Activated B cell treated with CpG ODN at 0.5 μM for 24 hours (primary cell): ENCODE results near the gene HS3ST3B1. TPM values are rescaled to one million over a fixed set of nuclear protein-coding genes. Genes with fewer than 3 reads are reported as not detected.

ENCODE experiments used
- ATAC-seq: fragments of 200-7000 bp; cut with Tn5 transposase; one replicate; pipeline ENCODE4 v1.10.0; 2021; ENCODE audit warnings: low read depth, mild to moderate bottlenecking, moderate library complexity
- CTCF ChIA-PET: fragments of 350-600 bp; sonication (Branson Sonifier 250); formaldehyde crosslinking; loops from one replicate; lab custom pipeline; 2021; ENCODE audit warnings: antibody characterized with exemption; lab: Charles Lee
- POLR2A ChIA-PET: fragments of 350-600 bp; sonication (Branson Sonifier 250); formaldehyde crosslinking; loops from one replicate; lab custom pipeline; 2021; ENCODE audit warnings: antibody characterized with exemption; lab: Charles Lee
- DNase-seq: peaks from one replicate; pipeline ENCODE4 v3.0.0; 2022
- H3K27ac Mint-ChIP-seq: one replicate; pipeline ENCODE4 v1.8.0; 2020; ENCODE audit warnings: mixed read lengths
- H3K27me3 Mint-ChIP-seq: one replicate; pipeline ENCODE4 v1.8.0; 2021; ENCODE audit warnings: mixed read lengths
- H3K36me3 Mint-ChIP-seq: one replicate; pipeline ENCODE4 v1.8.0; 2021; ENCODE audit warnings: low read depth, mixed read lengths
- H3K4me1 Mint-ChIP-seq: one replicate; pipeline ENCODE4 v1.8.0; 2021; ENCODE audit warnings: mixed read lengths
- H3K4me3 Mint-ChIP-seq: one replicate; pipeline ENCODE4 v1.8.0; 2020; ENCODE audit warnings: mild to moderate bottlenecking, mixed read lengths
- H3K9me3 Mint-ChIP-seq: one replicate; pipeline ENCODE4 v1.8.0; 2020; ENCODE audit warnings: mixed read lengths
- intact Hi-C: fragments of 100-400 bp; cut with micrococcal nuclease; formaldehyde crosslinking; loops from one replicate; pipeline ENCODE4 v1.15.1; 2024
- total RNA-seq: library from RNA; stranded (reverse); gene quantifications from 2 replicates; pipeline ENCODE4 v1.2.3, GENCODE V29; 2022
- TF ChIP-seq, protein P1 (sequence below): fragments of 200-600 bp; IDR thresholded peaks from one replicate; pipeline ENCODE4 v1.8.0; 2022; ENCODE audit warnings: antibody characterized with exemption, mild to moderate bottlenecking

Gene HS3ST3B1
- total RNA-seq, 1 donor from 2014 or later, result 3.3 TPM

DNA sequence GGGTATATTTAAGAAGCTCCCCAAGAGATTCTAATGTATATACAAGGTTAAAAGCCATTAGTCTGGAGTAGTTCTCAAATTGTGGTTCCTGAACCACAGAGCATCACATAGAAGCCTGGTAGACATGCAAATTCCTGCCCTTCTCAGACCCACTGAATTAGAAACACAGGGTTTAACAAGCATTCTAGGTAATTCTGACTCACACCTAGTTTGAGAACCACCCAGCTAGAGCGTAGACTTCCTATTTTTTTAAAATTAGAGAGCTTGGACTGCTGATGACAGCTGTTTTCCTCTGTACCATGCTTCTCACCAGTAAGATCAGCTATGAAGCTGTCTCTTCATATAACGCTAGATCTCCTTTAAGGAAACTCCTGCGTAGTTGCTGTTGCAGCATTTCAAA lies 50.6 kb downstream of the HS3ST3B1 start:
- POLR2A ChIA-PET, result interaction anchor here (0.7 to 2.1 kb wide), 6 partner anchors 8 to 77 kb away, joined by 3 to 28 read pairs (median 4); partner anchors contain the start of gene HS3ST3B1
- ATAC-seq, result peak; percentile 97
- H3K9me3 Mint-ChIP-seq, result no peaks in the 10 kb centered on the region
- H3K4me3 Mint-ChIP-seq, result peak overlapping the region; percentile 32
- CTCF ChIA-PET, result interaction anchor here (0.9 to 1.9 kb wide), 3 partner anchors 21 to 76 kb away, joined by 3 to 14 read pairs (median 7); partner anchors contain the start of gene HS3ST3B1
- TF ChIP-seq, protein P1, sequence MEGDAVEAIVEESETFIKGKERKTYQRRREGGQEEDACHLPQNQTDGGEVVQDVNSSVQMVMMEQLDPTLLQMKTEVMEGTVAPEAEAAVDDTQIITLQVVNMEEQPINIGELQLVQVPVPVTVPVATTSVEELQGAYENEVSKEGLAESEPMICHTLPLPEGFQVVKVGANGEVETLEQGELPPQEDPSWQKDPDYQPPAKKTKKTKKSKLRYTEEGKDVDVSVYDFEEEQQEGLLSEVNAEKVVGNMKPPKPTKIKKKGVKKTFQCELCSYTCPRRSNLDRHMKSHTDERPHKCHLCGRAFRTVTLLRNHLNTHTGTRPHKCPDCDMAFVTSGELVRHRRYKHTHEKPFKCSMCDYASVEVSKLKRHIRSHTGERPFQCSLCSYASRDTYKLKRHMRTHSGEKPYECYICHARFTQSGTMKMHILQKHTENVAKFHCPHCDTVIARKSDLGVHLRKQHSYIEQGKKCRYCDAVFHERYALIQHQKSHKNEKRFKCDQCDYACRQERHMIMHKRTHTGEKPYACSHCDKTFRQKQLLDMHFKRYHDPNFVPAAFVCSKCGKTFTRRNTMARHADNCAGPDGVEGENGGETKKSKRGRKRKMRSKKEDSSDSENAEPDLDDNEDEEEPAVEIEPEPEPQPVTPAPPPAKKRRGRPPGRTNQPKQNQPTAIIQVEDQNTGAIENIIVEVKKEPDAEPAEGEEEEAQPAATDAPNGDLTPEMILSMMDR, result no peak
- peaks cover 21% of the 10 kb centered on the region for H3K27me3 Mint-ChIP-seq
- peak overlapping the region; percentile 63 for H3K27ac Mint-ChIP-seq
- H3K36me3 Mint-ChIP-seq, result peaks cover 10% of the 10 kb centered on the region
- DNase-seq, result no peak
- intact Hi-C loops, result loop anchor here (1.0 to 10.0 kb wide), 6 partner anchors 8 to 433 kb away; partner anchors contain the start of gene COX10
- peaks cover 41% of the 10 kb centered on the region for H3K4me1 Mint-ChIP-seq

DNA sequence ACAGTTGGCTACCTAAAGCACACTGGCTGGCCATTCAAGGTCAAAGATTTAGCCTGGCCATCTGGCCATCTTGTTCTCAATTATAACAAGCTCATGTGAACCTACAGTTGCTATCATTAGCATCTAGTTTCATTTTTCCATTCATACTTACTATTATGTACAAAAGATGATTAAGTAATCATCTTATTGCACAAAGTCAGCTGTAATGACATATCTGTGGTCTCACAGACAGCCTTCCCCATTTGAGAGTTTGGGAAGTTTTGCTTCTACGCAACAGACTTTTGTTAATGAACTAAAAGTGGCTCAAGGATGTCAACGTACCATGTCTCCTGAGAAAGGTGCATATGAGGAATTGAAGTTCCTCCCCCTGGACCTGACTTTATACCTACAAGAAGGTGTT lies 51.3 kb downstream of the HS3ST3B1 start:
- H3K9me3 Mint-ChIP-seq, result no peaks in the 10 kb centered on the region
- ATAC-seq (no peak), DNase-seq (no peak)
- POLR2A ChIA-PET, result interaction anchor here (1.2 to 2.1 kb wide), 3 partner anchors 11 to 76 kb away, joined by 4 to 28 read pairs (median 10); partner anchors contain the start of gene HS3ST3B1
- peaks cover 10% of the 10 kb centered on the region for H3K36me3 Mint-ChIP-seq
- peaks cover 35% of the 10 kb centered on the region for H3K4me1 Mint-ChIP-seq
- intact Hi-C loops, result loop anchor here (5.0 to 10.0 kb wide), 2 partner anchors 285 to 433 kb away; partner anchors contain the start of gene COX10
- peak overlapping the region; percentile 63 for H3K27ac Mint-ChIP-seq
- peaks cover 21% of the 10 kb centered on the region for H3K27me3 Mint-ChIP-seq
- peak overlapping the region; percentile 32 for H3K4me3 Mint-ChIP-seq
- CTCF ChIA-PET, result interaction anchor here (0.5 to 1.9 kb wide), 4 partner anchors 22 to 262 kb away, joined by 3 to 14 read pairs (median 5); partner anchors contain the start of gene HS3ST3B1
- TF ChIP-seq, protein P1, result no peak

DNA sequence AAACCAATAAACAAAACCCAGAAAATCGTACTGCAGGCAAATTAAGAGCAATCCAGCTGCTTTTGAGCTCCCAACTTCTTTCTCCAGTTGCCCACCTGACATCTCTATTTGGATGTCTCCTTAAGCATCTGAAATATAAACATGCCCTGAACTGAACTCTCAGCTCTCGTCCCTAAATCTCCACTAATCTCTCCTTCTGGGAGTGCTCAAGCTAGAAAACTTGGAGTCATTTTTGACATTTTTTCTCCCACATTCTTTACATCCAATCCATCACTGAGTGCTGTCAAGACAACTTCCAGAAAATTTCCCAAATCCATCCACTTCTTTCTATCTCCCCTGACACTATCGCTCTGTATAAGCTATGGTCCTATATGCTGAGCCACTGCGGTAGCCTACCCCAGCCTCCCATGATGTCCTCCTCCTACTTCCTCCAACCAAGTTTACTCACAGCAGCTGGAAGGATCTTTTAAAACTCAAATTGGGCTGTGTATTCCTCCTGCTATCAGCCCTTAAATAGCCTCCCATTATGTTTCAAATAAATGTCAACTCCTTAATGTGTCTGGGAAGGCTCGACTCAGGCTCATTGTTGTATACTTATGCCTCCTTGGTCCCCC lies 53.1 kb downstream of the HS3ST3B1 start:
- H3K27ac Mint-ChIP-seq, result no peak overlapping the region
- no peaks in the 10 kb centered on the region for H3K36me3 Mint-ChIP-seq
- ATAC-seq, result no peak
- H3K27me3 Mint-ChIP-seq, result peaks cover 16% of the 10 kb centered on the region
- intact Hi-C loops, result loop anchor here (5.0 to 10.0 kb wide), 2 partner anchors 287 to 431 kb away; partner anchors contain the start of gene COX10
- ChIA-PET CTCF (no interaction called here), POLR2A (no interaction called here)
- TF ChIP-seq, protein P1, result no peak
- H3K4me1 Mint-ChIP-seq, result peaks cover 34% of the 10 kb centered on the region
- no peak for DNase-seq
- no peak overlapping the region for H3K4me3 Mint-ChIP-seq
- H3K9me3 Mint-ChIP-seq, result no peaks in the 10 kb centered on the region

- Mint-ChIP-seq H3K9me3 (no peaks in the 10 kb centered on the region), H3K27ac (no peak overlapping the region), H3K36me3 (no peaks in the 10 kb centered on the region), H3K4me3 (no peak overlapping the region), H3K4me1 (peaks cover 41% of the 10 kb centered on the region), H3K27me3 (peaks cover 15% of the 10 kb centered on the region)
- TF ChIP-seq, protein P1, result no peak
- DNase-seq (no peak), ATAC-seq (no peak)
- POLR2A ChIA-PET, result no interaction called here
- CTCF ChIA-PET, result no interaction called here
- intact Hi-C loops, result loop anchor here (5.0 to 10.0 kb wide), 5 partner anchors 202 to 572 kb away; partner anchors contain the start of gene COX10
These were observed 53.9 kb downstream of the HS3ST3B1 start for GRCh38 chr17:14354807-14355206.

GRCh38 chr17:14355556-14355955 lies 54.7 kb downstream of the HS3ST3B1 start:
- Mint-ChIP-seq H3K27me3 (peaks cover 10% of the 10 kb centered on the region), H3K27ac (no peak overlapping the region), H3K4me3 (no peak overlapping the region), H3K36me3 (no peaks in the 10 kb centered on the region), H3K9me3 (no peaks in the 10 kb centered on the region), H3K4me1 (peaks cover 42% of the 10 kb centered on the region)
- TF ChIP-seq, protein P1, result no peak
- POLR2A ChIA-PET, result no interaction called here
- CTCF ChIA-PET, result no interaction called here
- no peak for DNase-seq
- ATAC-seq, result no peak
- intact Hi-C loops, result loop anchor here (5.0 to 10.0 kb wide), 4 partner anchors 202 to 572 kb away; no protein-coding TSS in a partner anchor
